Ovary (tissue), 9 donors: ENCODE measurements around the gene PCGF2. TPM values are rescaled to one million over a fixed set of nuclear protein-coding genes. Genes with fewer than 3 reads are reported as not detected.

Experiments
- DNase-seq, 5 donors: peaks; one replicate each; pipeline ENCODE4 v3.0.0-alpha.2; 2019 to 2020
- H3K27ac ChIP-seq, 2 donors: fragments of 200-600 bp; one replicate each; pipeline versions ENCODE4 v1.5.1 to v1.8.0; 2019 to 2022
- H3K27me3 ChIP-seq: fragments of 200-600 bp; one replicate; pipeline ENCODE4 v1.8.0; 2022
- H3K36me3 ChIP-seq: fragments of 200-600 bp; sonication (generic); one replicate; pipeline ENCODE4 v1.5.1; 2019
- H3K4me1 ChIP-seq: one replicate; pipeline ENCODE4 v1.8.1; 2013; ENCODE audit warnings: mild to moderate bottlenecking, moderate library complexity; ENCODE audit not compliant: insufficient read depth
- H3K4me3 ChIP-seq: fragments of 200-600 bp; sonication (generic); one replicate; pipeline ENCODE4 v1.5.1; 2017
- H3K9me3 ChIP-seq, 2 donors: fragments of 200-600 bp in 1 of 2; sonication (generic) in 1 of 2; one replicate each; pipeline versions ENCODE4 v1.5.1 to v1.8.1; 2013 to 2019; ENCODE audit warnings: mild to moderate bottlenecking in 1 of 2, moderate library complexity in 1 of 2
- CTCF ChIP-seq, 3 donors: fragments of 450-650 bp in 2 of 3; fragments of 200-600 bp in 1 of 3; IDR thresholded peaks; one replicate each; pipeline versions ENCODE4 v1.5.1 to v1.8.0; 2016 to 2022; ENCODE audit warnings: antibody characterized with exemption in 3 of 3, mild to moderate bottlenecking in 1 of 3
- EP300 ChIP-seq: sonication (generic); formaldehyde crosslinking; IDR thresholded peaks from one replicate; pipeline ENCODE4 v1.6.1; 2017; ENCODE audit warnings: antibody characterized with exemption
- POLR2A ChIP-seq: fragments of 450-650 bp; IDR thresholded peaks from one replicate; pipeline ENCODE4 v1.6.1; 2017; ENCODE audit warnings: antibody characterized with exemption, mild to moderate bottlenecking, moderate library complexity
- WGBS, 3 donors: extraction: QIAGEN DNeasy Blood & Tissue Kit in 1 of 3; methylation state at CpG; one replicate each; pipeline versions ENCODE4 v1.1.5 to v1.1.7; 2013 to 2017; 5-methylcytosine and 5-hydroxymethylcytosine counted together
- intact Hi-C, 4 donors: fragments of 100-400 bp; cut with DNase I; formaldehyde crosslinking; loops; one replicate each; pipeline versions ENCODE4 v1.11.0 to v1.15.1; 2022 to 2023
- polyA plus RNA-seq, 2 donors: library from polyadenylated mRNA; stranded (reverse); fragments of 200-250 nt in 1 of 2; fragments of 350-450 nt in 1 of 2; fragmentation: Illumina TruSeq in 1 of 2; extraction: RNeasy Lipid Tissue Mini Kit (QIAGEN cat#74804) in 1 of 2; gene quantifications; one replicate each; pipeline ENCODE4 v1.2.3, GENCODE V29; 2013 to 2014
- total RNA-seq, 7 donors: library from RNA; depleted of rRNA in 2 of 7; stranded (reverse); fragments of >200 nt in 2 of 7; fragmentation: NEBNext Ultra II Directional in 3 of 7; extraction: Animal tissue kit (Norgen Biotek cat#: 25700) in 3 of 7; gene quantifications; one replicate each; pipeline versions ENCODE4 v1.1.0 to v1.2.4, GENCODE V29; 2016 to 2023
- donor health status: DM: no; HTN: no; CAD: no; lungs with moderate emphysema.
- donor health status: DM: no; HTN: no; CAD: no.
- donor health status: Bipolar disorder and iron deficiency.
- donor health status: DM: yes; HTN: yes; CAD: no.
- donor health status: DM: no; HTN: no; CAD: no.
- donor health status: DM: yes; HTN: yes; CAD: no.

Gene PCGF2
- total and polyA plus RNA-seq, 9 donors: 7.4 to 92.7 (median 62.3) TPM

- Histone ChIP-seq H3K9me3 (no peaks in the 10 kb centered on the region), H3K27me3 (no peaks in the 10 kb centered on the region), H3K36me3 (no peaks in the 10 kb centered on the region), H3K4me1 (peaks cover 13% of the 10 kb centered on the region), H3K27ac (peak overlapping the region; percentile 49 to 93), H3K4me3 (peak overlapping the region; percentile 86)
- WGBS, 3 donors: 0% methylated on average over 60 to 81 of the region's 81 CpGs
- peak; percentile 87 to 91 (median 88) for DNase-seq
- intact Hi-C loops: loop anchor here in 1 of 4 donors (5.0 kb wide), 1 partner anchor 50 kb away; the partner anchor contains the start of gene PSMB3
- peak in 1 of 3 donors; percentile 18 for TF ChIP-seq CTCF (IDR thresholded peaks at IDR 0.05)
- no peak for TF ChIP-seq EP300
- TF ChIP-seq POLR2A: peak; percentile 93
These were observed 45.8 kb downstream of the PCGF2 start for GRCh38 chr17:38702166-38702915.

GRCh38 chr17:38701504-38702165 lies 46.5 kb downstream of the PCGF2 start:
- peaks cover 8% of the 10 kb centered on the region for H3K4me1 ChIP-seq
- DNase-seq: peak in 2 of 5 donors; percentile 50 to 56
- WGBS, 3 donors: 4 to 7% (median 5%) methylated on average over 21 to 25 of the region's 25 CpGs
- peak overlapping the region; percentile 86 for H3K4me3 ChIP-seq
- TF ChIP-seq CTCF (IDR thresholded peaks at IDR 0.05) (no peak), POLR2A (no peak), EP300 (no peak)
- H3K27me3 ChIP-seq: no peaks in the 10 kb centered on the region
- intact Hi-C loops: loop anchor here in 2 of 4 donors (2.0 to 5.0 kb wide), 2 partner anchors 21 to 51 kb away; partner anchors contain the start of gene PSMB3 (in 1 of the 2)
- peak overlapping the region; percentile 49 to 93 for H3K27ac ChIP-seq
- no peaks in the 10 kb centered on the region for H3K9me3 ChIP-seq
- no peaks in the 10 kb centered on the region for H3K36me3 ChIP-seq

GRCh38 chr17:38698760-38699159 lies 49.4 kb downstream of the PCGF2 start:
- TF ChIP-seq POLR2A: no peak
- no peak for TF ChIP-seq CTCF (IDR thresholded peaks at IDR 0.05)
- no peak for TF ChIP-seq EP300

GRCh38 chr17:38697061-38697820 lies 50.9 kb downstream of the PCGF2 start:
- 82 to 86% (median 83%) methylated on average over 4 of the region's 4 CpGs for WGBS, 3 donors
- no peak overlapping the region for H3K27ac ChIP-seq
- intact Hi-C loops: no loop called here
- DNase-seq: no peak
- H3K4me1 ChIP-seq: peaks cover 13% of the 10 kb centered on the region
- H3K9me3 ChIP-seq: no peaks in the 10 kb centered on the region
- no peak overlapping the region for H3K4me3 ChIP-seq
- TF ChIP-seq POLR2A: no peak
- TF ChIP-seq CTCF (IDR thresholded peaks at IDR 0.05): no peak
- no peak for TF ChIP-seq EP300
- no peaks in the 10 kb centered on the region for H3K27me3 ChIP-seq
- no peaks in the 10 kb centered on the region for H3K36me3 ChIP-seq

More at GRCh38 chr17:38698760-38699159, 49.4 kb downstream of the PCGF2 start:
- H3K4me1 ChIP-seq: peaks cover 11% of the 10 kb centered on the region
- 59 to 69% (median 64%) methylated on average over 5 of the region's 5 CpGs for WGBS, 3 donors
- no peaks in the 10 kb centered on the region for H3K36me3 ChIP-seq
- no peak for DNase-seq
- intact Hi-C loops: no loop called here
- H3K9me3 ChIP-seq: no peaks in the 10 kb centered on the region
- no peak overlapping the region for H3K4me3 ChIP-seq
- H3K27me3 ChIP-seq: no peaks in the 10 kb centered on the region
- no peak overlapping the region for H3K27ac ChIP-seq
